ENCODE results near the gene PLPPR5.

Gene PLPPR5

DNA sequence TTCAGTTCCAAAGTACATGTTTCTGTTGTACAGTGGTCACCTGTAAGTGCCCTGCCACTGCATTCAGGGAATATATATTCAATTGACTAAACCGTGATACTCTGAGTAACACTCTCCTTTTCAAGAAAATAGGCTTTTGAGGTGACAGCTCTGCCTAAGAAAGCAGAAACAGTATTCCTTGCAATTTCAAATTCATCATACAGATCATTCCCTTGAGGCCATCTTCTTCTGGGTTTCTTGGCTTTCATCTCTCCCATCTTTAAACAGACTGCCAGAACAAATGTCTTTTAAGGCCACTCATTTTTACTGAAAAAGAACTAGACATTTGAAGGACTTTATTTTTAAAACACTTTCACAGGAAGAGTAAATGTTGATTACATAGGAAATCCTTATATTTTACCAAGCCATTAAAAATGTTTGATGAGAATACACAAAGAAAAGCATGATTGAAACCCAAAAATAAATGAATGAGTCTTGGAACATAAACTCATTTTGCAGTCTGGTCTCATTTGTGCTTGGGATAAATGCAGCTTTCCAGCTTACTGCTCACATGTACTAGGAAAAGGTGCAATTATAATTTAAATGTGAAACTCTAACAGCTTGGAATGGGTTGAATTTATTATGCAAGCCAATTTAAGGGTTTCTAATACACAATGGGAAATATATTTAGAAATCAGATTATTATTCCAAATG is 34.7 kb downstream of the PLPPR5 start:
- no peak for DNase-seq (ENCODE audit: extremely low read depth in 1 of 2, low read depth in 1 of 2)

- no peak for DNase-seq (ENCODE audit: extremely low read depth in 1 of 2, low read depth in 1 of 2)
These were observed 37.5 kb downstream of the PLPPR5 start for GRCh38 chr1:98967122-98967521.

- no peak for DNase-seq (ENCODE audit: extremely low read depth in 1 of 2, low read depth in 1 of 2)
These were observed 39.3 kb downstream of the PLPPR5 start for GRCh38 chr1:98965394-98965793.

DNA sequence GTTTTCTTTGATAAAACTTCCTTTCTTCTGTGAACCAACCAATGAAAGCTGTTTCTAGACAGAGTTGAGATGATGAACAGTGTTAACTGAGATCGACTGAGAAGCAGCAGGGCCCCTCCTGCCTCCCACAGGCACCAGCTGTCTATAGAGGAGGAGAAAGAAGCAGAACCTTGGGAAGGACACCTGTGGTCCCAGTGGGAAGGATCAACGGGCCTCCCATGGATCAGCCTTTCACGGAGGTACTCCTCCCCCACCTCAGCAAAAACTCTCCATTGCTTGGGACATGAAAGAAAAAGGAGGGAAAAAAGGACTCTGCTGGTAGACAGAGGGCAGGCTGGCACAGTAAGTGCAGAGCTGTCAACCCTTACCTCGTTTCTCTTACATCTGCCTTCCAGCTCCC is 40.5 kb downstream of the PLPPR5 start:
- DNase-seq (ENCODE audit: extremely low read depth in 1 of 2, low read depth in 1 of 2) = no peak

GRCh38 chr1:98963064-98963758 is 41.5 kb downstream of the PLPPR5 start:
- DNase-seq (ENCODE audit: extremely low read depth in 1 of 2, low read depth in 1 of 2) = no peak

- no peak for DNase-seq (ENCODE audit: extremely low read depth in 1 of 2, low read depth in 1 of 2)
These were observed 42.5 kb downstream of the PLPPR5 start for GRCh38 chr1:98962156-98962555.

GRCh38 chr1:98949621-98950020 is 55.0 kb downstream of the PLPPR5 start:
- no peak for DNase-seq (ENCODE audit: extremely low read depth in 1 of 2, low read depth in 1 of 2)

- no peak for DNase-seq (ENCODE audit: extremely low read depth in 1 of 2, low read depth in 1 of 2)
These were observed 55.5 kb downstream of the PLPPR5 start for GRCh38 chr1:98949166-98949565.

DNA sequence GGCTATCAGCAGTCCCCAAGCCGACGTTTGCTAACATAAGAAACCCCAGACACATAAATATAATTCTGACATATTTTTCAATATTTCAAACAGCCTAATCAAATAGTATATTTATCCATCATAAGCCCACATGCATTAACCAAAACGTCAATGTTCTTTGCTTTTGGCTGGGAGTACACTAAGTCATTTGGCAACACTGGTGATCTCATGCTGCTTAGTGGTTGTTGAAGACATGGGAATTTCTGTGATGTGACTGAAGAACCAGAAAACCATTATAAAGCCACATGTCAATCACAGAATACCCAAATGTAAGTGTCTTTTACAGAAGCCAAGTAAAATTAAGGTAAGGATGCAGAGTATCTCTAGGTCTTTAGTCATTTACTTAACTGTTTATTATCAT is 57.6 kb downstream of the PLPPR5 start:
- no peak for DNase-seq (ENCODE audit: extremely low read depth in 1 of 2, low read depth in 1 of 2)

GRCh38 chr1:98940722-98941079 is 64.0 kb downstream of the PLPPR5 start:
- no peak for DNase-seq (ENCODE audit: extremely low read depth in 1 of 2, low read depth in 1 of 2)

- DNase-seq (ENCODE audit: extremely low read depth in 1 of 2, low read depth in 1 of 2) = no peak
These were observed 64.5 kb downstream of the PLPPR5 start for GRCh38 chr1:98940069-98940721.

DNA sequence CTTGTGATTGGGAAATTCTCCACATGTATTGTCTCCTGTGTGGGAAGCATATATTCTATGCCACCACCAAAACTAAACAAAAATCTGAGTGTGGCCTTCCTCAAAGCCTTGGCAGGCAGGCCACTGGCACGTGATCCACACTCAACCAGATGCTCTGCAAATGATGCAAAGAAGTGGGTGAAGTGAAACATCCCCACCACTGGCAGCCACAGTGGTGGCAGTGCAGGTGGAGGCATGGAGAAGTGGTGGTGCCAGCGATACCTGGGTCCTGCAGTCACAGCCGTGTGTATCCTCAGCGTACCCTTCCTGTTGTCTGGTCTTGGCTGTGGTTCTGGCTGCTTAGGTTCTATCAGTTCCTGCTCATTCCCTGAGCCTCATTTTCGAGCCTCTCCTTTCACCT is 65.2 kb downstream of the PLPPR5 start:
- DNase-seq (ENCODE audit: extremely low read depth in 1 of 2, low read depth in 1 of 2) = no peak

GRCh38 chr1:98937347-98937746 is 67.3 kb downstream of the PLPPR5 start:
- DNase-seq (ENCODE audit: extremely low read depth in 1 of 2, low read depth in 1 of 2) = no peak

GRCh38 chr1:98932184-98932583 is 72.5 kb downstream of the PLPPR5 start:
- no peak for DNase-seq (ENCODE audit: extremely low read depth in 1 of 2, low read depth in 1 of 2)

DNA sequence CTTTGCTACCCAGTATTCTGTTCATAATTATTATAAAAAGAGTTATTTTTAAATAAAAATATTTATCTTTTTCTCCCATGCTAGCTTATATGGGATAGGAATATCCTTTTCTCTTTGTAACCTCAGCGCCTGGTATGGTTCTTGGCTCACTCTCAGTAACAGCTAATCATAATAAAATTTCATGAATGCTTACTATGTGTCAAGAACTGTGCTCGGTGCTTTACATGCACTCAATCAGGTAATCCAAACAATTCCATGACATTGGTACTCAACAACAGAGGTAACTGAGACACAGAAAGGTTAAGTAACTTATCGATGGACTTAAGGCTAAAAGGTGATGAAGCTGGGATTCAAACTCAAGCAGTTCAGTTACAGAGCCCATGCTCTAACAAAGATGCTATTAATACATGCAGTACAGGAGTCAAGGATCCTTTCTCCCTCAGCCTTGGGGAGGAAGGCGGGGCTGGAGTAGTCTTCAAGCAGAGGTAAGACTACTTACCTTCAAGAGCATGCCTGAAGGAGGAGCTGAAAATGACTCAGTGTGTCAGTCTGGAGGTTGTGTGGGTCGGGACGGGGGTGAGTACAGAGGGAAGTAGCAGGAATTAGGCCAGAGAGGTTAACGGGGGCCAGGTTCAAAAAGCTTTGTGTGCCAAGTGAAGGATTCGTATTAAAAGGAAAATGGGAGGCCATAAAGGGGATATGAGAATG is 73.4 kb downstream of the PLPPR5 start:
- DNase-seq (ENCODE audit: extremely low read depth in 1 of 2, low read depth in 1 of 2) = no peak

- no peak for DNase-seq (ENCODE audit: extremely low read depth in 1 of 2, low read depth in 1 of 2)
These were observed 75.2 kb downstream of the PLPPR5 start for GRCh38 chr1:98929437-98929836.

DNA sequence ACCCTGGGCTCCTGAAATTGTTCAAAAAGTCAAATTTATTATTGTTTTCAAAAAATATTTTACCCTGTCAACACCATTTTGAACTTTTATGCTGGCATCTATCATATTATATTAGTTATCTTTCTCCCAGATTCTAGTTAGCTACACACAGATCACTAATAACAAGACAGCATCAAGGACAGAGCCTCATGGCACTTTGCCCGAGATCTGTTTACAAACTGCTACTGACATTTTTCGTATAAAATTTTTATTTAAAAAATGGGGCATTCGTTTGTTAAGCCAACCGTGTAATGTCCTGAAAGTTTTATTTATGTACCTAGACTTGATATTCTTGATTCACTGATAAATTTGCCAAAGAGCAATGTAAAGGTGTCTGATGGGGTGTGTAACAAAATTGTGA is 78.1 kb downstream of the PLPPR5 start:
- DNase-seq (ENCODE audit: extremely low read depth in 1 of 2, low read depth in 1 of 2) = no peak

GRCh38 chr1:98924977-98925376 is 79.7 kb downstream of the PLPPR5 start:
- DNase-seq (ENCODE audit: extremely low read depth in 1 of 2, low read depth in 1 of 2) = no peak

GRCh38 chr1:98923667-98924066 is 81.0 kb downstream of the PLPPR5 start:
- no peak for DNase-seq (ENCODE audit: extremely low read depth in 1 of 2, low read depth in 1 of 2)

DNA sequence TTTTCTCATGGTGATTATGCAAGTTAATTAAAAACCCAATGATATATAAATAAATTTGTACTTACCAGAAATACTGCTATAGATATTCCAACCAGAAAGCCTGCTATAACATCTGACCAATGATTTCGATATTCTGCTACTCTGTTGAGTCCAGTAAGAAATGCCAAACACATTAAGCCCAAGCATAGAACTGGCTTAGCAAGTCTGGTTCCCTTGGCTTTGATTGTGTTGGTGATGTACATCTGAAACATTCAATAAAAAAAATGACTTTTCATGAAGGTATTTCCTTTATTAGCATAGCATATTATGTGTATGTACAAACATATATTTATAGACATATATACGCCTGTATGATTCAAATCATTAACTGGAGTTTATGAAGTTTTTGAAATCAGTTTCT is 82.8 kb downstream of the PLPPR5 start:
- DNase-seq (ENCODE audit: extremely low read depth in 1 of 2, low read depth in 1 of 2) = no peak

- no peak for DNase-seq (ENCODE audit: extremely low read depth in 1 of 2, low read depth in 1 of 2)
These were observed 84.1 kb downstream of the PLPPR5 start for GRCh38 chr1:98920441-98921110.
